Prostate gland (tissue), 2 donors: ENCODE measurements around the gene UXS1. TPM values are rescaled to one million over a fixed set of nuclear protein-coding genes. Genes with fewer than 3 reads are reported as not detected.

Source experiments
- DNase-seq: peaks from one replicate; pipeline ENCODE4 v3.0.0-alpha.2; 2019; ENCODE audit warnings: low spot score
- H3K27ac ChIP-seq, 2 donors: fragments of 200-600 bp; sonication (generic); 2 replicates each; pipeline ENCODE4 v1.5.1; 2017 to 2019
- H3K27me3 ChIP-seq: fragments of 200-600 bp; sonication (generic); replicated peaks from 2 replicates; pipeline ENCODE4 v1.5.1; 2019; ENCODE audit not compliant: insufficient read depth
- H3K36me3 ChIP-seq, 2 donors: fragments of 200-600 bp; sonication (generic); 1 replicate in 1 of 2; 2 replicates in 1 of 2; pipeline versions ENCODE4 v1.5.1 to v1.8.1; 2017 to 2019
- H3K4me1 ChIP-seq: fragments of 200-600 bp; sonication (generic); replicated peaks from 2 replicates; pipeline ENCODE4 v1.5.1; 2019
- H3K4me3 ChIP-seq, 2 donors: fragments of 200-600 bp; sonication (generic); 2 replicates each; pipeline ENCODE4 v1.5.1; 2017 to 2019
- H3K9me3 ChIP-seq: fragments of 200-600 bp; sonication (generic); 2 replicates; pipeline ENCODE4 v1.5.1; 2017
- CTCF ChIP-seq, 4 experiments: fragments of 200-600 bp in 2 of 4; fragments of 450-650 bp in 2 of 4; sonication (generic) in 2 of 4; IDR thresholded peaks; 1 replicate in 3 of 4; 2 replicates in 1 of 4; pipeline ENCODE4 v1.5.1; 2016 to 2019; ENCODE audit warnings: antibody characterized with exemption in 4 of 4, mild to moderate bottlenecking in 2 of 4, moderate library complexity in 2 of 4
- POLR2A ChIP-seq: fragments of 450-650 bp; IDR thresholded peaks from one replicate; pipeline ENCODE4 v1.6.1; 2016; ENCODE audit warnings: antibody characterized with exemption, mild to moderate bottlenecking
- POLR2AphosphoS5 ChIP-seq: sonication (generic); formaldehyde crosslinking; IDR thresholded peaks from one replicate; pipeline ENCODE4 v1.6.1; 2017; ENCODE audit warnings: antibody characterized with exemption
- WGBS: methylation state at CpG from one replicate; pipeline ENCODE4 v1.1.5; 2018; 5-methylcytosine and 5-hydroxymethylcytosine counted together
- intact Hi-C: fragments of 100-400 bp; cut with DNase I; formaldehyde crosslinking; loops from one replicate; pipeline ENCODE4 v1.14.2; 2022
- total RNA-seq, 2 donors: library from RNA; depleted of rRNA; stranded (reverse); fragments of >200 nt; gene quantifications; one replicate each; pipeline ENCODE4 v1.1.0, GENCODE V29; 2016

Gene UXS1
- total RNA-seq, 2 donors from 2014 or later: 30.7 to 54.8 TPM

- 97% methylated on average over 14 of the region's 14 CpGs for WGBS
- Histone ChIP-seq H3K9me3 (no peaks in the 10 kb centered on the region), H3K27ac (no peak overlapping the region), H3K4me3 (no peak overlapping the region), H3K27me3 (no peaks in the 10 kb centered on the region), H3K36me3 (no peaks in the 10 kb centered on the region), H3K4me1 (no peaks in the 10 kb centered on the region)
- no peak for TF ChIP-seq POLR2AphosphoS5
- no peak for TF ChIP-seq CTCF (IDR thresholded peaks at IDR 0.05)
- no peak for TF ChIP-seq POLR2A
- no peak for DNase-seq
- intact Hi-C loops: no loop called here
Observed at GRCh38 chr2:106111882-106112571, 82.1 kb downstream of the UXS1 start.

- Histone ChIP-seq H3K36me3 (no peaks in the 10 kb centered on the region), H3K9me3 (no peaks in the 10 kb centered on the region), H3K27ac (no peak overlapping the region), H3K4me1 (no peaks in the 10 kb centered on the region), H3K27me3 (no peaks in the 10 kb centered on the region), H3K4me3 (no peak overlapping the region)
- intact Hi-C loops: loop anchor here (5.0 kb wide), 2 partner anchors 82 to 472 kb away; partner anchors contain the start of gene UXS1
- WGBS: 78% methylated on average over 13 of the region's 13 CpGs
- DNase-seq: no peak
- no peak for TF ChIP-seq POLR2AphosphoS5
- TF ChIP-seq POLR2A: no peak
- TF ChIP-seq CTCF (IDR thresholded peaks at IDR 0.05): no peak
Observed at GRCh38 chr2:106109675-106110424, 84.3 kb downstream of the UXS1 start.

GRCh38 chr2:106108791-106109190, 85.3 kb downstream of the UXS1 start:
- Histone ChIP-seq H3K36me3 (no peaks in the 10 kb centered on the region), H3K4me3 (no peak overlapping the region), H3K4me1 (no peaks in the 10 kb centered on the region), H3K9me3 (no peaks in the 10 kb centered on the region), H3K27ac (no peak overlapping the region), H3K27me3 (no peaks in the 10 kb centered on the region)
- 42% methylated on average over 7 of the region's 7 CpGs for WGBS
- TF ChIP-seq CTCF (IDR thresholded peaks at IDR 0.05) (no peak), POLR2A (no peak), POLR2AphosphoS5 (no peak)
- no peak for DNase-seq
- intact Hi-C loops: loop anchor here (5.0 kb wide), 2 partner anchors 84 to 474 kb away; partner anchors contain the start of gene UXS1

- TF ChIP-seq POLR2A: no peak
- peak in 2 of 4 experiments; percentile 41 to 48 for TF ChIP-seq CTCF (IDR thresholded peaks at IDR 0.05)
- DNase-seq: no peak
- intact Hi-C loops: loop anchor here (5.0 kb wide), 2 partner anchors 84 to 474 kb away; partner anchors contain the start of gene UXS1
- H3K4me3 ChIP-seq: no peak overlapping the region
- no peak overlapping the region for H3K27ac ChIP-seq
- no peaks in the 10 kb centered on the region for H3K4me1 ChIP-seq
- no peaks in the 10 kb centered on the region for H3K9me3 ChIP-seq
- H3K27me3 ChIP-seq: no peaks in the 10 kb centered on the region
- 29% methylated on average over 6 of the region's 6 CpGs for WGBS
- H3K36me3 ChIP-seq: no peaks in the 10 kb centered on the region
Observed at GRCh38 chr2:106108351-106108750, 85.8 kb downstream of the UXS1 start.
